Measurements from ENCODE around the gene DLG2.

GRCh38 chr11:84721561-84721961, 905.6 kb downstream of the DLG2 start:
- TF ChIP-seq, protein P1, sequence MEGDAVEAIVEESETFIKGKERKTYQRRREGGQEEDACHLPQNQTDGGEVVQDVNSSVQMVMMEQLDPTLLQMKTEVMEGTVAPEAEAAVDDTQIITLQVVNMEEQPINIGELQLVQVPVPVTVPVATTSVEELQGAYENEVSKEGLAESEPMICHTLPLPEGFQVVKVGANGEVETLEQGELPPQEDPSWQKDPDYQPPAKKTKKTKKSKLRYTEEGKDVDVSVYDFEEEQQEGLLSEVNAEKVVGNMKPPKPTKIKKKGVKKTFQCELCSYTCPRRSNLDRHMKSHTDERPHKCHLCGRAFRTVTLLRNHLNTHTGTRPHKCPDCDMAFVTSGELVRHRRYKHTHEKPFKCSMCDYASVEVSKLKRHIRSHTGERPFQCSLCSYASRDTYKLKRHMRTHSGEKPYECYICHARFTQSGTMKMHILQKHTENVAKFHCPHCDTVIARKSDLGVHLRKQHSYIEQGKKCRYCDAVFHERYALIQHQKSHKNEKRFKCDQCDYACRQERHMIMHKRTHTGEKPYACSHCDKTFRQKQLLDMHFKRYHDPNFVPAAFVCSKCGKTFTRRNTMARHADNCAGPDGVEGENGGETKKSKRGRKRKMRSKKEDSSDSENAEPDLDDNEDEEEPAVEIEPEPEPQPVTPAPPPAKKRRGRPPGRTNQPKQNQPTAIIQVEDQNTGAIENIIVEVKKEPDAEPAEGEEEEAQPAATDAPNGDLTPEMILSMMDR (IDR thresholded peaks at IDR 0.05), result no peak
- TF ChIP-seq POLR2A (IDR thresholded peaks at IDR 0.05), result no peak
- TF ChIP-seq EP300 (IDR thresholded peaks at IDR 0.05), result no peak

Data from tibial nerve (tissue), 4 donors.